Measurements from ENCODE around the gene ADPGK. TPM values are rescaled to one million over a fixed set of nuclear protein-coding genes. Genes with fewer than 3 reads are reported as not detected.
A peak's percentile ranks its signal among the peaks of the same experiment; 100 is the strongest.
"Not testable (repeated sequence)": the region's sequence is repeated elsewhere in the genome, so short reads cannot be mapped to it uniquely, and the experiment has no call there.

ADPGK gene
- total RNA-seq, 1 experiment from 2014 or later = 78.8 TPM

GRCh38 chr15:72732516-72732915, 51.0 kb downstream of the ADPGK start:
- no peak for DNase-seq

GRCh38 chr15:72732086-72732485, 51.5 kb downstream of the ADPGK start:
- DNase-seq = no peak
- Histone ChIP-seq H3K4me3 (no peak overlapping the region), H3K36me3 (peaks cover 48% of the 10 kb centered on the region), H3K9me3 (no peaks in the 10 kb centered on the region), H3K27me3 (no peaks in the 10 kb centered on the region)

More at GRCh38 chr15:72732516-72732915, 51.0 kb downstream of the ADPGK start:
- Histone ChIP-seq H3K9me3 (no peaks in the 10 kb centered on the region), H3K4me3 (no peak overlapping the region), H3K27me3 (no peaks in the 10 kb centered on the region), H3K36me3 (peaks cover 53% of the 10 kb centered on the region)

- H3K9me3 ChIP-seq = no peaks in the 10 kb centered on the region; the same call in 1 of the 2 replicates
- H3K4me3 ChIP-seq = no peak overlapping the region
- peaks cover 35% of the 10 kb centered on the region for H3K36me3 ChIP-seq
- H3K27me3 ChIP-seq = no peaks in the 10 kb centered on the region
- no peak for DNase-seq
Measured at GRCh38 chr15:72728821-72729220, 54.7 kb downstream of the ADPGK start.

- H3K9me3 ChIP-seq, H3K4me3 ChIP-seq, DNase-seq, H3K27me3 ChIP-seq: not testable (repeated sequence)
- peaks cover 29% of the 10 kb centered on the region for H3K36me3 ChIP-seq
Measured at GRCh38 chr15:72728249-72728648, 55.3 kb downstream of the ADPGK start.

GRCh38 chr15:72727154-72727553, 56.4 kb downstream of the ADPGK start:
- no peak for DNase-seq
- peaks cover 22% of the 10 kb centered on the region for H3K36me3 ChIP-seq
- no peak overlapping the region for H3K4me3 ChIP-seq
- H3K9me3 ChIP-seq = no peaks in the 10 kb centered on the region; the same call in 1 of the 2 replicates
- H3K27me3 ChIP-seq = no peaks in the 10 kb centered on the region

- not testable (repeated sequence) for DNase-seq, H3K27me3 ChIP-seq, H3K9me3 ChIP-seq, H3K4me3 ChIP-seq
- H3K36me3 ChIP-seq = peaks cover 13% of the 10 kb centered on the region
Measured at GRCh38 chr15:72725851-72726250, 57.7 kb downstream of the ADPGK start.

GRCh38 chr15:72725446-72725845, 58.1 kb downstream of the ADPGK start:
- DNase-seq = no peak
- H3K4me3 ChIP-seq = no peak overlapping the region
- peaks cover 10% of the 10 kb centered on the region for H3K36me3 ChIP-seq
- H3K27me3 ChIP-seq = no peaks in the 10 kb centered on the region
- H3K9me3 ChIP-seq = no peaks in the 10 kb centered on the region; the same call in 1 of the 2 replicates

- H3K9me3 ChIP-seq = no peaks in the 10 kb centered on the region; the same call in 1 of the 2 replicates
- DNase-seq = no peak
- H3K36me3 ChIP-seq = peaks cover 6% of the 10 kb centered on the region; the same call in 1 of the 2 replicates
- H3K27me3 ChIP-seq = no peaks in the 10 kb centered on the region
- H3K4me3 ChIP-seq = no peak overlapping the region
Measured at GRCh38 chr15:72724028-72724427, 59.5 kb downstream of the ADPGK start.

- H3K27me3 ChIP-seq = no peaks in the 10 kb centered on the region
- H3K9me3 ChIP-seq = no peaks in the 10 kb centered on the region; the same call in 1 of the 2 replicates
- H3K4me3 ChIP-seq = no peak overlapping the region
- DNase-seq = peak; percentile 62
- H3K36me3 ChIP-seq = 0 out of 2 replicates have a peak, but pooled peaks cover 3% of the 10 kb centered on the region
Measured at GRCh38 chr15:72722071-72722696, 61.4 kb downstream of the ADPGK start.

- H3K27me3 ChIP-seq, H3K4me3 ChIP-seq, H3K36me3 ChIP-seq, H3K9me3 ChIP-seq, DNase-seq: not testable (repeated sequence)
Measured at GRCh38 chr15:72708551-72709303, 74.8 kb downstream of the ADPGK start.

- H3K27me3 ChIP-seq = no peaks in the 10 kb centered on the region
- no peaks in the 10 kb centered on the region; the same call in 1 of the 2 replicates for H3K36me3 ChIP-seq
- no peak overlapping the region for H3K4me3 ChIP-seq
- H3K9me3 ChIP-seq = no peaks in the 10 kb centered on the region
- DNase-seq = peak; percentile 26
Measured at GRCh38 chr15:72706266-72706665, 77.3 kb downstream of the ADPGK start.

Other genes with a start within 250 kb of the ADPGK start
- not detected in 2 replicates for gene GOLGA6B, start 129.1 kb downstream of the ADPGK start, total RNA-seq (2014; rRNA removed; shearing (Covaris generic); ENCODE audit: low replicate concordance)
- gene HIGD2B, start 97.6 kb downstream of the ADPGK start, total RNA-seq (2014; rRNA removed; shearing (Covaris generic); ENCODE audit: low replicate concordance) = not detected in 2 replicates
- 14.9 and 30.9 TPM in 2 replicates for gene BBS4, start 97.6 kb downstream of the ADPGK start, total RNA-seq (2014; rRNA removed; shearing (Covaris generic); ENCODE audit: low replicate concordance)